Measurements from ENCODE around the gene ZNF581.

GRCh38 chr19:55694656-55695491, 51.4 kb downstream of the ZNF581 start:
- TF ChIP-seq, protein P1, sequence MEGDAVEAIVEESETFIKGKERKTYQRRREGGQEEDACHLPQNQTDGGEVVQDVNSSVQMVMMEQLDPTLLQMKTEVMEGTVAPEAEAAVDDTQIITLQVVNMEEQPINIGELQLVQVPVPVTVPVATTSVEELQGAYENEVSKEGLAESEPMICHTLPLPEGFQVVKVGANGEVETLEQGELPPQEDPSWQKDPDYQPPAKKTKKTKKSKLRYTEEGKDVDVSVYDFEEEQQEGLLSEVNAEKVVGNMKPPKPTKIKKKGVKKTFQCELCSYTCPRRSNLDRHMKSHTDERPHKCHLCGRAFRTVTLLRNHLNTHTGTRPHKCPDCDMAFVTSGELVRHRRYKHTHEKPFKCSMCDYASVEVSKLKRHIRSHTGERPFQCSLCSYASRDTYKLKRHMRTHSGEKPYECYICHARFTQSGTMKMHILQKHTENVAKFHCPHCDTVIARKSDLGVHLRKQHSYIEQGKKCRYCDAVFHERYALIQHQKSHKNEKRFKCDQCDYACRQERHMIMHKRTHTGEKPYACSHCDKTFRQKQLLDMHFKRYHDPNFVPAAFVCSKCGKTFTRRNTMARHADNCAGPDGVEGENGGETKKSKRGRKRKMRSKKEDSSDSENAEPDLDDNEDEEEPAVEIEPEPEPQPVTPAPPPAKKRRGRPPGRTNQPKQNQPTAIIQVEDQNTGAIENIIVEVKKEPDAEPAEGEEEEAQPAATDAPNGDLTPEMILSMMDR (IDR thresholded peaks at IDR 0.05; ENCODE audit: low read depth, low read length), result no peak
- TF ChIP-seq EZH2phosphoT487 (IDR thresholded peaks at IDR 0.05; ENCODE audit: low read depth), result no peak

Data from OCI-LY3 (cell line).